ENCODE data around the gene PLXNB3.

- TF ChIP-seq POLR2A (IDR thresholded peaks at IDR 0.05) (no peak), CTCF (IDR thresholded peaks at IDR 0.05) (no peak)
Measured at GRCh38 chrX:153719238-153719637, 44.8 kb upstream of the PLXNB3 start.

Data from adrenal gland (tissue), 5 donors.